ENCODE data around the gene PCARE.

The PCARE gene

GRCh38 chr2:29035016-29035745 is 39.1 kb downstream of the PCARE start:
- no peak for DNase-seq (ENCODE audit: low spot score)

- no peak for DNase-seq (ENCODE audit: low spot score)
Measured at GRCh38 chr2:29033656-29034055, 40.7 kb downstream of the PCARE start.

DNA sequence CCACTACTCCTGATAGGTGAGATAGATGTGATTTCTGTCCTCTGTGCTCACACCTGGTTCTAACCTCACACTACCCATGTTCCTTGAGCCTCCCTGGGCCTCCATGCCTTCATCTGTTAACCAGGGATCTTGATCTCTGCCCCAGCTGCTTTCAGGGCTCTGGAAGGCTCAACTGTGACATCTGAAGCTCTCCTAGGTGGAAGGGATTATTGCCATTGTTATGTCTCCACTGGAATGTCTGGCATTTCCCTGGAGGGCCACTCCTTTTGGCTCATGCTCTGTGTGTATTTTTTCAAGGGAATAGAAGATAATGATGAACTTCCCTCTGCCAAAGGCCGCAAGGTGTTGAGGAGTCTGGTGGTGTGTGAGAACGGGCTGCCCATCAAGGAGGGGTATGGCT is 41.2 kb downstream of the PCARE start:
- peak; percentile 69 for DNase-seq (ENCODE audit: low spot score)

GRCh38 chr2:29032189-29032588 is 42.1 kb downstream of the PCARE start:
- DNase-seq (ENCODE audit: low spot score): no peak

DNA sequence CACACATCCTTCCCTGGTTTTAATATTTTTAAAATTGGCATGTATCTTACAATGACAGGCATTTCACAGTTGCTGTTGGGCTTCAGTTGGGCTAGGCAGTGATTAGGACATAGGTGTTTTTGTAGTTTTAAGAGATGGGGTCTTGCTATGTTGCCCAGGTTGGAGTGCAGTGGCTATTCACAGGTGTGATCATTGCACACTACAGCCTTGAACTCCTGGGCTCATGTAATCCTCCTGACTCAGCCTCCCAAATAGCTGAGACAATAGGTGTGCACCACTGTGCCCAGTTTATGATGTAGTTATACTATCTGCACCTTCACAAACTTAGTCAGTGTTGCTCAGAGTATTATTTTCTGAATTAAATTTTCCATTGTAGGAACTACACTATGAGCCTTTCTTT is 43.3 kb downstream of the PCARE start:
- no peak for DNase-seq (ENCODE audit: low spot score)

- no peak for DNase-seq (ENCODE audit: low spot score)
Measured at GRCh38 chr2:29025711-29026110, 48.6 kb downstream of the PCARE start.

- no peak for DNase-seq (ENCODE audit: low spot score)
Measured at GRCh38 chr2:29024882-29025430, 49.4 kb downstream of the PCARE start.

DNA sequence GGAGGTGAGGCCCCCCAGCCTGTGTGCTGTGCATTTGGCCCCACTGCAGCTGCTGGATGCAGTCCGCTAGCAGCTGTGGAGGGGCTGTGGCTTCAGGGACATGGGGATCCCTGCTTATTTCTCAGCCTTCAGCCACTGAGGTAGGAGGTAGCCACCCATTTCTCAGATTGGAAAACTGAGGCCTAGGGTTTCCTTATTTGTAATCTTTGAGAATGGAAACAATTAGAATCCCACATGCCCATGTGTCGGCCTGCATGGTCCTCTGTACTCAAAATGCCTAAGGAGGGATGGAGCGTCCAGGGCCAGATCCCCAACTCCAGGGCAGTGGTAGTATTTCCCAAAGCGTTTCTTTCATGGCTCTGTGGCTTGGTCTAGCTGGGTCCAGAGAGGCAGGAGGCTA is 51.1 kb downstream of the PCARE start:
- no peak for DNase-seq (ENCODE audit: low spot score)

- DNase-seq (ENCODE audit: low spot score): no peak
Measured at GRCh38 chr2:29022679-29023078, 51.6 kb downstream of the PCARE start.

DNA sequence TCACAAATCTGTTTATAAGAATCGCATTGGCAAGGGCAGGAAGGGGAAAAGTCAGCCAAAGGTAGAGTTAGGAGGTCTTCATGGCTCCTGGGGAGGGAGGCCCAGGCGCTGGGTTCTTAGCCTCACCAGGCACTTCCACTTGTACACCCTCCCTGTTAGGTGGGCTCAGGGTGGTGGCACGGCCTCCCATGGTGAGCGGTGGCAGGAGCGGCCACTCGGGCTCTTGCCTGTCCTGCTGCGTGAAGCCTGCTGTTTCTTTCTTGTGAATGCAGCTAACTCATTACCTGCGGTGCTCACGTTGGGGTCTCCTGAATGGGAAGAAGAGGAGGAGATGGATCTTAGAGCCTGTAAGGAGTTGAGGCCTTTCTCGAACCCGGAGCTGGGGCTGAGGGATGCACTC is 52.4 kb downstream of the PCARE start:
- no peak for DNase-seq (ENCODE audit: low spot score)

- no peak for DNase-seq (ENCODE audit: low spot score)
Measured at GRCh38 chr2:29017716-29018435, 56.4 kb downstream of the PCARE start.

DNA sequence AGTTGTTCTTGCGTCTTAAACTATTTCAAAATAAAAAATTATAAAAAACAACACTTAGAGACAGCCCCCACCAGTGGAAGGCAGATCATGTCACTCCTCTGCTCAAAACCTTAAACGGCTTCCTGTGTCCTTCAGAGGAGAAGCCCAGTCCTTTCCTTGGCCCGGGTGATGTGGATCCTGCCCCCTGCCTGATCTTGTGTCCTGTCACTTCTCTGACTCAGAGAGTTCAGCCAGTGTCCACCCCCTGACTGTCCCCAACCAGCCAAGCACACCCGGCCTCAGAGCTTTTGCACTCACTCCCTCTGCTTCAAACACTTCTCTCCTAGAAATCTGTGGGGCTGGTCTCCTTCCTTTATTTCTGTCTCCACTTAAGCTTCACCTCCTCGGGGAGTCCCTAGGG is 57.8 kb downstream of the PCARE start:
- DNase-seq (ENCODE audit: low spot score): no peak

GRCh38 chr2:29015701-29016470 is 58.4 kb downstream of the PCARE start:
- no peak for DNase-seq (ENCODE audit: low spot score)

GRCh38 chr2:29014811-29015421 is 59.4 kb downstream of the PCARE start:
- DNase-seq (ENCODE audit: low spot score): no peak

DNA sequence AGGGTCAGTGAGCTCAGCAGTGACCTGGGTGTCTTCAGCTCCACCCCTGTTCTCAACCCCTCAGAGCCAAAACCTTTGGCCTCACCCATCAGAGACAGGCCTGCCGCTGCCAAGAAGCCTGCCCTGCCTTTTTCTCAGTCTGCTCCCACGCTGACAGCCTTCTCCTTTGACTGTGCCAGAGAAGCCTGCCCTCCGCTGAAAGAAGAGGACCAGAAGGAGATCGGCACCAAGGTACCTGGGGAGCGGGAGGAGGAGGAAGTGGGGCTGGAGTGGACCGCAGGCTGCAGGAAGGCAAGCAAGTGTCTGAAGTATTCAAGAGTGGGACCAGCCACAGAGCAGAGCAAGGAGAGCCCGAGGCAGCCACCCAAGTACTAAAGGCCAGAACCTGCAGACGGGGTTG is 60.0 kb downstream of the PCARE start:
- no peak for DNase-seq (ENCODE audit: low spot score)

- no peak for DNase-seq (ENCODE audit: low spot score)
Measured at GRCh38 chr2:29013057-29013780, 61.1 kb downstream of the PCARE start.

DNA sequence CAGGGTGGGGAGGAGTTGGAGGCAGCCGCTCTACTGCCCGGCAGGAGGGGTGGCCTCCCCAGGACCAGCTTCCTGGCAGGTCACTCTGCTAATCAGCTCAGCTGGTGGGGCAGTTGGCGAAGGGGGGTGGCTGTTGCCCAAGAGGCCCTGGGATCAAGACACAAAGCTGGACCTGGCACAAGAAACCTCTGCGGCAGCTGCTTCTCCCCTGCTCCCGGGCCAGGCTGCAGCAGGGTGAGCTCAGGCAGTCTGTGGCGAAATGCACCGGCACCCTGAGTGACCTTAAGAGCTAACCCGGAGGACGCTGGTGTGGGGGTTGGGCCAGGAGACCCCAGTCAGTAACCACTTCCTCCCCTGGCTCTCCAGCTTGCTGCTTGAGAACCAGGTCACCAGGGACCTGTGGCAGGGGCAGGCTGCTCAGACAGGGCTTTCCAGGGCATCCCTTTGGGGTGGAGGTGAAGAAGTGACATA is 62.1 kb downstream of the PCARE start:
- DNase-seq (ENCODE audit: low spot score): no peak

All from iPS-NIHi11 (cell line).